H9 (cell line): ENCODE measurements around the gene PRUNE2. TPM values are rescaled to one million over a fixed set of nuclear protein-coding genes. Genes with fewer than 3 reads are reported as not detected.
A peak's percentile ranks its signal among the peaks of the same experiment; 100 is the strongest.

Experiments used
- DNase-seq: peaks from one replicate; pipeline ENCODE4 v3.0.0-alpha.2; 2017
- H2AFZ ChIP-seq: one replicate; pipeline ENCODE4 v1.6.1; 2013; ENCODE audit warnings: mild to moderate bottlenecking, low read length, control low read depth, moderate library complexity
- H2AK5ac ChIP-seq: 2 replicates; pipeline ENCODE4 v1.6.1; 2013; ENCODE audit warnings: low read length, control low read depth, mixed read lengths; ENCODE audit not compliant: insufficient read length
- H2BK120ac ChIP-seq: one replicate; pipeline ENCODE4 v1.6.1; 2013; ENCODE audit warnings: low read depth, mild to moderate bottlenecking, low read length, control low read depth, inconsistent platforms; ENCODE audit not compliant: poor library complexity, severe bottlenecking
- H2BK12ac ChIP-seq: 2 replicates; pipeline ENCODE4 v1.6.1; 2013; ENCODE audit warnings: low read length, control low read depth, mixed read lengths, low read depth; ENCODE audit not compliant: insufficient read length
- H2BK15ac ChIP-seq: 2 replicates; pipeline ENCODE4 v1.6.1; 2013; ENCODE audit warnings: low read depth, low read length, control low read depth
- H2BK20ac ChIP-seq: one replicate; pipeline ENCODE4 v1.6.1; 2013; ENCODE audit warnings: low read depth, mild to moderate bottlenecking, low read length, control low read depth, inconsistent platforms; ENCODE audit not compliant: poor library complexity, severe bottlenecking
- H2BK5ac ChIP-seq: 2 replicates; pipeline ENCODE4 v1.6.1; 2013; ENCODE audit warnings: low read length, control low read depth, mixed read lengths; ENCODE audit not compliant: insufficient read length
- H3K14ac ChIP-seq: 2 replicates; pipeline ENCODE4 v1.6.1; 2013; ENCODE audit warnings: low read length, control low read depth; ENCODE audit not compliant: insufficient read depth
- H3K18ac ChIP-seq: 2 replicates; pipeline ENCODE4 v1.6.1; 2013; ENCODE audit warnings: low read depth, mild to moderate bottlenecking, mixed read lengths, low read length, control low read depth; ENCODE audit not compliant: insufficient read length
- H3K23ac ChIP-seq: 2 replicates; pipeline ENCODE4 v1.6.1; 2013; ENCODE audit warnings: low read length, control low read depth, mixed read lengths, low read depth; ENCODE audit not compliant: insufficient read length
- H3K23me2 ChIP-seq: 2 replicates; pipeline ENCODE4 v1.6.1; 2013; ENCODE audit warnings: low read depth, mild to moderate bottlenecking, mixed read lengths, low read length, control low read depth; ENCODE audit not compliant: insufficient read length, poor library complexity, severe bottlenecking
- H3K27ac ChIP-seq: 2 replicates; pipeline ENCODE4 v1.5.1; 2013; ENCODE audit warnings: low read length, control low read depth, mixed read lengths, low read depth; ENCODE audit not compliant: insufficient read length
- H3K27me3 ChIP-seq: 2 replicates; pipeline ENCODE4 v1.6.1; 2013; ENCODE audit warnings: low read length, control low read depth, inconsistent platforms; ENCODE audit not compliant: insufficient read depth
- H3K4ac ChIP-seq: 2 replicates; pipeline ENCODE4 v1.6.1; 2013; ENCODE audit warnings: low read depth, mild to moderate bottlenecking, control low read depth, inconsistent platforms, low read length, moderate library complexity
- H3K4me1 ChIP-seq: 2 replicates; pipeline ENCODE4 v1.6.1; 2013; ENCODE audit warnings: low read length, control low read depth, inconsistent platforms; ENCODE audit not compliant: insufficient read depth
- H3K4me2 ChIP-seq: 2 replicates; pipeline ENCODE4 v1.6.1; 2013; ENCODE audit warnings: low read length, control low read depth, mixed read lengths; ENCODE audit not compliant: insufficient read length, insufficient read depth
- H3K56ac ChIP-seq: 2 replicates; pipeline ENCODE4 v1.6.1; 2013; ENCODE audit warnings: low read depth, mild to moderate bottlenecking, mixed read lengths, low read length, control low read depth; ENCODE audit not compliant: insufficient read length
- H3K79me1 ChIP-seq: 2 replicates; pipeline ENCODE4 v1.6.1; 2013; ENCODE audit warnings: low read depth, mild to moderate bottlenecking, moderate library complexity, low read length, control low read depth, inconsistent platforms; ENCODE audit not compliant: insufficient read depth, poor library complexity, severe bottlenecking
- H3K79me2 ChIP-seq: 2 replicates; pipeline ENCODE4 v1.6.1; 2013; ENCODE audit warnings: low read length, control low read depth, inconsistent platforms; ENCODE audit not compliant: insufficient read depth
- H3K9ac ChIP-seq: 2 replicates; pipeline ENCODE4 v1.6.1; 2013; ENCODE audit warnings: low read length, control low read depth, mixed read lengths; ENCODE audit not compliant: insufficient read length; ENCODE audit errors: extremely low read depth
- H3K9me3 ChIP-seq: one replicate; pipeline ENCODE4 v1.6.1; 2013; ENCODE audit warnings: low read depth, low read length, inconsistent platforms; ENCODE audit not compliant: control insufficient read depth
- H3T11ph ChIP-seq: one replicate; pipeline ENCODE4 v1.6.1; 2013; ENCODE audit warnings: mild to moderate bottlenecking, low read length, control low read depth, inconsistent platforms
- H4K20me1 ChIP-seq: one replicate; pipeline ENCODE4 v1.6.1; 2013; ENCODE audit not compliant: control insufficient read depth, insufficient read length, insufficient read depth
- H4K5ac ChIP-seq: 2 replicates; pipeline ENCODE4 v1.6.1; 2013; ENCODE audit warnings: low read depth, mild to moderate bottlenecking, mixed read lengths, low read length, control low read depth; ENCODE audit not compliant: insufficient read length
- H4K8ac ChIP-seq: replicated peaks from 2 replicates; pipeline ENCODE4 v1.6.1; 2013; ENCODE audit warnings: low read length, control low read depth, mixed read lengths, low read depth; ENCODE audit not compliant: insufficient read length
- H4K91ac ChIP-seq: 2 replicates; pipeline ENCODE4 v1.6.1; 2013; ENCODE audit warnings: low read depth, mild to moderate bottlenecking, moderate library complexity, mixed read lengths, low read length, control low read depth; ENCODE audit not compliant: insufficient read length
- H3K27ac Mint-ChIP-seq, 3 experiments: 2 replicates in 2 of 3; 3 replicates in 1 of 3; pipeline ENCODE4 v1.8.0; 2020 to 2021; ENCODE audit warnings: mixed read lengths in 3 of 3, mild to moderate bottlenecking in 1 of 3, moderate library complexity in 1 of 3
- H3K27me3 Mint-ChIP-seq: 2 replicates; pipeline ENCODE4 v1.8.0; 2021; ENCODE audit warnings: low read depth, mild to moderate bottlenecking, moderate library complexity, mixed read lengths
- H3K36me3 Mint-ChIP-seq, 3 experiments: 2 replicates in 2 of 3; 3 replicates in 1 of 3; pipeline ENCODE4 v1.8.0; 2020 to 2021; ENCODE audit warnings: low read depth in 3 of 3, mixed read lengths in 3 of 3; ENCODE audit not compliant: insufficient read depth in 1 of 3
- H3K4me1 Mint-ChIP-seq, 2 experiments: 2 replicates each; pipeline ENCODE4 v1.8.0; 2020; ENCODE audit warnings: mixed read lengths in 2 of 2
- H3K4me3 Mint-ChIP-seq, 2 experiments: 2 replicates in 1 of 2; 3 replicates in 1 of 2; pipeline ENCODE4 v1.8.0; 2020 to 2021; ENCODE audit warnings: mild to moderate bottlenecking in 2 of 2, mixed read lengths in 2 of 2, moderate library complexity in 1 of 2
- H3K9me3 Mint-ChIP-seq, 2 experiments: 2 replicates in 1 of 2; 3 replicates in 1 of 2; pipeline ENCODE4 v1.8.0; 2020; ENCODE audit warnings: mild to moderate bottlenecking in 2 of 2, mixed read lengths in 2 of 2, moderate library complexity in 1 of 2
- WGBS: extraction: QIAGEN DNeasy Blood & Tissue Kit; methylation state at CpG from one replicate; pipeline ENCODE4 v1.1.7; 2013; ENCODE audit warnings: missing lambda C conversion rate, low lambda C conversion rate, mixed read lengths; ENCODE audit not compliant: insufficient read length; ENCODE audit errors: extremely low coverage; 5-methylcytosine and 5-hydroxymethylcytosine counted together
- total RNA-seq: library from RNA; stranded (reverse); gene quantifications from 2 replicates; pipeline ENCODE4 v1.2.1, GENCODE V29; 2021
- TF ChIP-seq, protein P1 (sequence below): fragments of 200-600 bp; sonication (generic); conservative IDR thresholded peaks from 3 replicates; pipeline ENCODE4 v1.8.0; 2021; ENCODE audit warnings: antibody characterized with exemption, mild to moderate bottlenecking

The PRUNE2 gene
- total RNA-seq, 1 experiment from 2014 or later, result 12.1 TPM

- Histone ChIP-seq H3T11ph (no peak overlapping the region), H4K20me1 (no peaks in the 10 kb centered on the region), H3K23ac (no peak overlapping the region), H3K79me2 (no peaks in the 10 kb centered on the region), H3K18ac (no peak overlapping the region), H2AK5ac (no peak overlapping the region), H4K91ac (no peak overlapping the region), H3K4ac (no peak overlapping the region), H4K5ac (no peak overlapping the region), H3K9me3 (no peaks in the 10 kb centered on the region), H2BK5ac (no peak overlapping the region), H3K56ac (no peak overlapping the region), H3K14ac (no peak overlapping the region), H3K27ac (no peak overlapping the region), H3K4me1 (peaks cover 6% of the 10 kb centered on the region; the same call in 1 of the 2 replicates), H2BK20ac (no peak overlapping the region), H3K27me3 (no peaks in the 10 kb centered on the region), H2BK15ac (no peak overlapping the region), H2BK12ac (no peak overlapping the region), H2BK120ac (no peak overlapping the region), H2AFZ (no peak overlapping the region), H4K8ac (no peak overlapping the region), H3K23me2 (no peaks in the 10 kb centered on the region), H3K4me2 (no peak overlapping the region), H3K79me1 (no peaks in the 10 kb centered on the region), H3K9ac (no peak overlapping the region)
- no peaks in the 10 kb centered on the region for H3K9me3 Mint-ChIP-seq
- H3K4me1 Mint-ChIP-seq, result peaks cover 33 to 34% of the 10 kb centered on the region in 2 experiments
- no peak for DNase-seq
- H3K4me3 Mint-ChIP-seq, result no peak overlapping the region
- peak overlapping the region in 1 of 3 experiments; percentile 35; a peak in 1 of 7 replicates for H3K27ac Mint-ChIP-seq
- peaks cover 0 to 6% (median 0%) of the 10 kb centered on the region in 3 experiments; a peak in 2 of 7 replicates for H3K36me3 Mint-ChIP-seq
- no peaks in the 10 kb centered on the region for H3K27me3 Mint-ChIP-seq
- TF ChIP-seq, protein P1, sequence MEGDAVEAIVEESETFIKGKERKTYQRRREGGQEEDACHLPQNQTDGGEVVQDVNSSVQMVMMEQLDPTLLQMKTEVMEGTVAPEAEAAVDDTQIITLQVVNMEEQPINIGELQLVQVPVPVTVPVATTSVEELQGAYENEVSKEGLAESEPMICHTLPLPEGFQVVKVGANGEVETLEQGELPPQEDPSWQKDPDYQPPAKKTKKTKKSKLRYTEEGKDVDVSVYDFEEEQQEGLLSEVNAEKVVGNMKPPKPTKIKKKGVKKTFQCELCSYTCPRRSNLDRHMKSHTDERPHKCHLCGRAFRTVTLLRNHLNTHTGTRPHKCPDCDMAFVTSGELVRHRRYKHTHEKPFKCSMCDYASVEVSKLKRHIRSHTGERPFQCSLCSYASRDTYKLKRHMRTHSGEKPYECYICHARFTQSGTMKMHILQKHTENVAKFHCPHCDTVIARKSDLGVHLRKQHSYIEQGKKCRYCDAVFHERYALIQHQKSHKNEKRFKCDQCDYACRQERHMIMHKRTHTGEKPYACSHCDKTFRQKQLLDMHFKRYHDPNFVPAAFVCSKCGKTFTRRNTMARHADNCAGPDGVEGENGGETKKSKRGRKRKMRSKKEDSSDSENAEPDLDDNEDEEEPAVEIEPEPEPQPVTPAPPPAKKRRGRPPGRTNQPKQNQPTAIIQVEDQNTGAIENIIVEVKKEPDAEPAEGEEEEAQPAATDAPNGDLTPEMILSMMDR, result no peak
- no CpG with 5 or more reads among the region's 1 CpG for WGBS
These were observed 263.8 kb downstream of the PRUNE2 start for GRCh38 chr9:76642074-76642473.
